ENCODE results near the gene PLXNA3.

PLXNA3 gene

DNA sequence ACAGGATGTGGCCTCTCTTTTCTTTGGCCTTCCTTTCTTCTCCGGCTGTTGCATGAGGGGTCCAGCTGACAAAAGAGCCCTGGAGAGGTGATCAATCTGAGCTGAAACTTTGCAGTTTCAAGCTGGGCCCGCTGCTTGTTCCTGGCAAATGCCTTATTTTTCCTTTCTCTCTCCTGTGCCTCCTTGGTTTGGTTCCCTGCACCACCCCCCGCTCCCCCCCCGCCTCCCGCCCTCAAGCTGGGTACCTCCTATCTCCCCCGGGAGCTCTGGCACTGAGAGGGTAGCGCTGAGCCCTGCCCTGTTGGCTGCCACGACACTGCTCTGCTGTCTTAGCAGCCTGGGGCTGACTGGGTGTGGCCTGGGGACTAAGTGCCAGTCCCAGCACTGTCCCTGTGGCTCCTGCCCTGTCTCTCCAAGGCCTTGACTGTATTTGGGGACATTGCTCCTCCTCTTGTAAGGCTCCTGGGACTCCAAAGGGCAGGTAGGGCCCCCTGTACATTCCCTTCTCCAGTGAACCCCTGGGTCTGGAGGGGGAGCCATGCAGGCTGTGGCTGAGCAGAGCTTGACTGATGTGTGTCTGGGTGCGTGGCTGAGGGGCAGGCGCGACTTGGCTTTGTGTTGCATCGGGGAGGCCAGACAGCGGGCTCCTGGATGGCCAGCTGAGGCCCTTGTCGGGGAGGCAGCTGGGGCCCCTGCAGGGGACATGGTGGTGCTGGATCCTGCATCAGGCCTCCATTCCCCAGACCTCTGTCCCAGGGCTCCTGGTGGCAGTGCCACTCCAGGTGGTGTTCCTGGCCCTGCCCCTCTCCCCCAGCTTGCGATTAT, 1.1 kb downstream of the PLXNA3 start:
- no peak for DNase-seq (ENCODE audit: low spot score)

DNA sequence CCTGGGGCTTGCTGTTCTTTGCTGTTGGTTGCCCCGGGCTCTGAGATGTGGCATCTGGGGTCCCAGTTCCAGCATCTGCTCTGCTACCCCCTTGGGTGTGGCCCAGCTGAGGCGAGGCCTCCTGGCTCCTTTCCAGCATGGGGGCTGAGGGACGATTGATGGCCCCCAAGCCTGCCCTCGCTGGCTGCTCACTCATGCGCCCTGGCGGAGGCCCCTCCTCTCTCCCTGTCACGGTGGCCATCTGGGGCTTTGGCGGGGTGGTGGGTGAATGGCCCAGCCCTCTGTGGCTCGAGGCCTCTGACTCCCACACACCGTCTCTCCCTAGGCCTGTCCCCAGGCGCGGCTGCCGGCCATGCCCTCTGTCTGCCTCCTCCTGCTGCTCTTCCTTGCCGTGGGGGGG, 1.8 kb downstream of the PLXNA3 start:
- no peak for DNase-seq (ENCODE audit: low spot score)

DNA sequence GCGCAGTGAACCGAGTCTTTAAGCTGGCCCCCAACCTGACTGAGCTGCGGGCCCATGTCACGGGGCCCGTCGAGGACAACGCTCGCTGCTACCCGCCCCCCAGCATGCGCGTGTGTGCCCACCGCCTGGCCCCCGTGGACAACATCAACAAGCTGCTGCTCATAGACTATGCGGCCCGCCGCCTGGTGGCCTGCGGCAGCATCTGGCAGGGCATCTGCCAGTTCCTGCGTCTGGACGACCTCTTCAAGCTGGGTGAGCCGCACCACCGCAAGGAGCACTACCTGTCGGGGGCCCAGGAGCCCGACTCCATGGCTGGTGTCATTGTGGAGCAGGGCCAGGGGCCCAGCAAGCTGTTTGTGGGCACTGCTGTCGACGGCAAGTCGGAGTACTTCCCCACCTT, 2.2 kb downstream of the PLXNA3 start:
- DNase-seq (ENCODE audit: low spot score), result no peak

DNA sequence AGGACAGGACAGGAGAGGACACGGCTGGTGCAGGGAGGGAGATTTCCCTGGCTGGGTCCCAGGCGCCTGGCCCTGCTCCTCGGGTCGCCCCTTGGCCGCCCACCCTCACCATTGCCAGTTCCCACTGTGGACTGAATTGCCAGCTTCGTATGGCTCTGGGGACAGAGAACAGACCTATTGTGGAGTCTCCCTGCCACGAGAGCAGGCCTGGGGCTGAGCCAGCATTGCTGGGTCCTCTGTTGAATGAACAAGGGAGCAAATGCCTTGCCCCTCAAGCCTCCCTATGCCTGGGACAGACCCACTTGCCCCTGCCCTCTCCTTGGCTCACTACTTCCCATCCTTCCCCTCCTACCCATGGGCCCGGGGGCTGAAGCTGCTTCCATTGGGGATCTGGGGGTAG, 4.3 kb downstream of the PLXNA3 start:
- no peak for DNase-seq (ENCODE audit: low spot score)

DNA sequence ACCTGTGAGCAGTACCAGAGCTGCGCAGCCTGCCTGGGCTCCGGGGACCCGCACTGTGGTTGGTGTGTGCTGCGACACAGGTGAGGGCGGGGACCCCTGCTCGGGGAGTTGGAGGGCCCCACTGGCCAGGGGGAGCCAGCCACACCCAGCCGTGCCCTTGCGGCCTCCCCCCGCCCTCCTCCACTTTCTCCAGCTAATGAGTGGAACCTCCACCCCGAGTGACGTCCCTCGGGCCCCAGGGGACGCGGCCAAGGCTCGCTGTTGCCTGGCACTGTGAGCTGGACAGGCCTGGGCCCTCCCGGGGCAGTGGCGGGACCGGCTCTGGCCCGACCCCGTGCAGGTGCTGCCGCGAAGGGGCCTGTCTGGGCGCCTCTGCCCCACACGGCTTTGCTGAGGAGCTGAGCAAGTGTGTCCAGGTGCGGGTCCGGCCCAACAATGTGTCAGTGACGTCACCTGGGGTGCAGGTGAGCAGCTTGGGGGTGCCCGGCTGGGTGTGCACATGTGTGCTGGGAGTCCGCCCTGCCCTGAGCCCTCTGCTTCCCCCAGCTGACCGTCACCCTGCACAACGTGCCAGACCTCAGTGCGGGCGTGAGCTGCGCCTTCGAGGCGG, 5.6 kb downstream of the PLXNA3 start:
- no peak for DNase-seq (ENCODE audit: low spot score)

DNA sequence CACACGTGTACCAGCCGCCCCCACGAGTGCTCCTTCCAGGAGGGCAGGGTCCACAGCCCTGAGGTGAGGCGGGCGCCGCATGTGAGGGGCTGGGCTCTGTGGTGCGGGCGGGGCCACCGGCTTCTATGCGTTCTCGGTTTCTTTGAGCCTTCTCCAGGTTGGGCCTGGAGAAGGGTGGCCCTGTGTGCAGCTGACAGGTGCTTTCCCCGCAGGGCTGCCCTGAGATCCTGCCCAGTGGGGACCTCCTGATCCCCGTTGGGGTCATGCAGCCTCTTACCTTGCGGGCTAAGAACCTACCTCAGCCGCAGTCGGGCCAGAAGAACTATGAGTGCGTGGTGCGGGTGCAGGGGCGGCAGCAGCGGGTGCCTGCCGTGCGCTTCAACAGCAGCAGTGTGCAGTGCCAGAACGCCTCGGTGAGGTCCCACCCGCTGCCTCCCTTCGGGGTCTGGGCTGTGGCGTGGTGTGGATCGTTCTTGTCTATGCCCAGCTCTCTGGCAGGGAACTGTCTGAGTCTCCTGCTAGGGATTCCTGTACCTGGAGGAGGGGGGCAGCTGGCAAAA, 6.8 kb downstream of the PLXNA3 start:
- no peak for DNase-seq (ENCODE audit: low spot score)

DNA sequence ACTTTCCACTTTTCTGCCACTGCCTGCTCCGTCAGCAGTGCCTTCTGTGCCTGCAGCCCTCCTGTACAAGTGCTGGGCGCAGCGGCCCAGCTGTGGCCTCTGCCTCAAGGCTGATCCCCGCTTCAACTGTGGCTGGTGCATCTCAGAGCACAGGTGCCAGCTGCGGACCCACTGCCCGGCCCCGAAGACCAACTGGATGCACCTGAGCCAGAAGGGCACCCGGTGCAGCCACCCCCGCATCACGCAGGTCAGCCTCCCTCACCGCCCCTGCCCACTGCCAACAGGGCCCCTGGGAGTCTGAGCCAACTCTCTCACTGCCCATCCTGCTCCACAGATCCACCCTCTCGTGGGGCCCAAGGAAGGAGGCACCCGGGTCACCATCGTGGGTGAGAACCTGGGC, 7.5 kb downstream of the PLXNA3 start:
- DNase-seq (ENCODE audit: low spot score), result no peak

DNA sequence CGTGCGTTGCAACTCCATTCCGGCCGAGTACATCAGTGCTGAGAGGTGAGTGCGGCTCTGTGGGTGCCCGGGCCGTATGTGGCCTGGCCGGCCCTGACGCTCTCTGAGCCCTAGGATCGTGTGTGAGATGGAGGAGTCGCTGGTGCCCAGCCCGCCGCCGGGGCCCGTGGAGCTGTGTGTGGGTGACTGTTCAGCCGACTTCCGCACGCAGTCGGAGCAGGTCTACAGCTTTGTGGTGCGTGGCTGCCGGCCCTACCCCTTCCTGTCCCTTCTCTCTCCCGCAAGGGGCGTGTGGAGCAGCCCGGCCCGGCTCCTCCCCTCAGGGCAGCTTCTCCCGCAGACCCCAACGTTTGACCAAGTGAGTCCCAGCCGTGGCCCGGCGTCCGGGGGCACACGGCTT, 8.0 kb downstream of the PLXNA3 start:
- DNase-seq (ENCODE audit: low spot score), result no peak

DNA sequence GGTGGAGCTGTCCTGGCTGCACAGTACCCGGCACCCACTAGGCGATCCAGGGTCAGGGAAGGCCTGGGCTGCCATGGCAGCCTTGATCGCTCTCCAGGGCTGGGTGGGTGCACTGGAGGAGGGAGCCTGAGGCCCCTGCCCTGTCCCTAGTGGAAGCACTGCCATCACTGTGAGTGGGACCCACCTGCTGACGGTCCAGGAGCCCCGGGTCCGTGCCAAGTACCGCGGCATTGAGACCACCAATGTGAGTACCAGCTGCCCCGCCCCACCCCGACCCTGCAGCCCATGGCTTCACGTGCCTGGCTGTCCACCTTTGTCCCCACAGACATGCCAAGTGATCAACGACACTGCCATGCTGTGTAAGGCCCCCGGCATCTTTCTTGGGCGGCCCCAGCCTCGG, 8.8 kb downstream of the PLXNA3 start:
- no peak for DNase-seq (ENCODE audit: low spot score)

DNA sequence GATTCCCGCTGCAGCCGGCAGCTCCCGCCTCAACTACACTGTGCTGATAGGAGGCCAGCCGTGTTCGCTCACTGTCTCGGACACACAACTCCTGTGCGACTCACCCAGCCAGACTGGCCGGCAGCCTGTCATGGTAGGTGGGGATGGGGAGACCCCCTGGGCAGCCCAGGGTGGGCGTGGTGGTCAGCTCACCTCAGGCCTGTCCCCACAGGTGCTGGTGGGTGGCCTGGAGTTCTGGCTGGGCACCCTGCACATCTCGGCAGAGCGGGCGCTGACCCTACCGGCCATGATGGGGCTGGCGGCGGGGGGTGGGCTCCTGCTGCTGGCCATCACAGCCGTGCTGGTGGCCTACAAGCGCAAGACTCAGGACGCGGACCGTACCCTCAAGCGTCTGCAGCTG, 9.5 kb downstream of the PLXNA3 start:
- DNase-seq (ENCODE audit: low spot score), result no peak

DNA sequence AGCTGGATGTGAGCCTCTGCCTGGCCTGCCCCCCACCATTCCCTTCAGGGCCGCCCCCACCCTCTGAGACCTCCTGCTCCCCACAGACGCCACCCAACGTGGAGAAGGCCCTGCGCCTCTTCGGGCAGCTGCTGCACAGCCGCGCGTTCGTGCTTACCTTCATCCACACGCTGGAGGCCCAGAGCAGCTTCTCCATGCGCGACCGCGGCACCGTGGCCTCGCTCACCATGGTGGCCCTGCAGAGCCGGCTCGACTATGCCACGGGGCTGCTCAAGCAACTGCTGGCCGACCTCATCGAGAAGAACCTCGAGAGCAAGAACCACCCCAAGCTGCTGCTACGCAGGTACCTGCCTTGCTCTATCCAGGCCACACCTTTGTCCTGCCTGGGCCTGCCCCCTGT, 10.1 kb downstream of the PLXNA3 start:
- DNase-seq (ENCODE audit: low spot score), result no peak

DNA sequence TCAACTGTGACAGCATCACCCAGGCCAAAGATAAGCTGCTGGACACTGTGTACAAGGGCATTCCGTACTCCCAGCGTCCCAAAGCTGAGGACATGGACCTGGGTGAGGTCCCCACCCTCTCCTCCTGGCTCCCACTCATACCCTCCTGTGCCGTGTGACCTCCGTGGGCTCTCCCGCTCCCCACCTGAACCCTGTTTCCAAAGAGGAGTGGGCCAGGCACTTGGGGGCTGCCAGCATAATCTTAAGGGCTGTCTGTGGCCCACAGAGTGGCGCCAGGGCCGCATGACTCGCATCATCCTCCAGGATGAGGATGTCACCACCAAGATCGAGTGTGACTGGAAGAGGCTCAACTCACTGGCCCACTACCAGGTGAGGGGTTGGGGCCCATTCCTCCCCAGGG, 11.0 kb downstream of the PLXNA3 start:
- no peak for DNase-seq (ENCODE audit: low spot score)

DNA sequence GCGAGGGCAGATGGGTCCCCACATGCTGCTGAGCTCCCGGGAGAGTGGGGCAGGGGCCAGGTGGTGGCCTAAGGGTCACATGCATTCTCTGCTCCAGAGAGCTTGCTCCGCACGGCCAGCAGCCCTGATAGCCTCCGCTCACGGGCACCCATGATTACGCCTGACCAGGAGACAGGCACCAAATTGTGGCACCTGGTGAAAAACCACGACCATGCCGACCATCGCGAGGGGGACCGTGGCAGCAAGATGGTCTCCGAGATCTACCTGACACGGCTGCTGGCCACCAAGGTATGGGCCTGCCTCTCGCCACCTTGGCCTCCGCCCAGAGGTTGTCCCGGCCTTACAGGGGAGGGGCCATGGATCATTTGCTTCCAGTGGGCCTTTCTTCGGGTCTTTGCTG, 11.8 kb downstream of the PLXNA3 start:
- no peak for DNase-seq (ENCODE audit: low spot score)

DNA sequence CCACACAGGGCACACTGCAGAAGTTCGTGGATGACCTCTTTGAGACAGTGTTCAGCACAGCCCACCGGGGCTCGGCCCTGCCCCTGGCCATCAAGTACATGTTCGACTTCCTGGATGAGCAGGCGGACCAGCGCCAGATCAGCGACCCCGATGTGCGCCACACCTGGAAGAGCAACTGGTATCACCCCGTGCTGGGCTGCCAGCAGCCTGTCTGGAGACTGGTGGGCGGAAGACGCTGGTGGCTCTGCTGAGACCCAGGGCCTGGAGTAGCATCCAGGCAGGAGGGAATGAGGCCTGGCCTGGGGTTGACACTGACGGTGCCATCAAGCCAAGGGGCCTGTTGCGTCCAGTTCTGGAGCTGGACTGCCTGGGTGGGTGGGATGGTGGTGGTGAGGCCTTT, 12.4 kb downstream of the PLXNA3 start:
- DNase-seq (ENCODE audit: low spot score), result no peak

DNA sequence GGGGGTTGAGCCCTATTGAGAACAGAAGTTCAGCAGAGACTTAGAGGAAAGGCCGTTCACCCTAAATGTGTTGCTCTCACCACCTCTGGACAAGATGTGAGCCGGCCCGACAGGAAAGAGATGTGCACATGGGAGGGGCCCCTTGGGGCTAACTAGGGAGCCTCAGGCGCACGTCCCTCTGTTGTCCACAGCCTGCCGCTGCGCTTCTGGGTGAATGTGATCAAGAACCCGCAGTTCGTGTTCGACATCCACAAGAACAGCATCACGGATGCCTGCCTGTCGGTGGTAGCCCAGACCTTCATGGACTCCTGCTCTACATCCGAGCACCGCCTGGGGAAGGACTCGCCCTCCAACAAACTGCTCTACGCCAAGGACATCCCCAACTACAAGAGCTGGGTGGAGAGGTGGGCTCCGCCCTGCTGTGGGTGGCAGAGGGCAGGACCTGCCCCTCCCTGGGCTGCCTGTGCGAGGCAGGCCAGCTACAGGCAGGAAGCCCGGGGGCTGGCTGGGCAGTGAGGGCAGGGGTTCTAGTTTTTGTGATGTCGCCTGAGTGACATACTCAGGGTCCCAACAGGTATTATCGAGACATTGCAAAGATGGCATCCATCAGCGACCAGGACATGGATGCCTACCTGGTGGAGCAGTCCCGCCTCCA, 13.0 kb downstream of the PLXNA3 start:
- DNase-seq (ENCODE audit: low spot score), result no peak

DNA sequence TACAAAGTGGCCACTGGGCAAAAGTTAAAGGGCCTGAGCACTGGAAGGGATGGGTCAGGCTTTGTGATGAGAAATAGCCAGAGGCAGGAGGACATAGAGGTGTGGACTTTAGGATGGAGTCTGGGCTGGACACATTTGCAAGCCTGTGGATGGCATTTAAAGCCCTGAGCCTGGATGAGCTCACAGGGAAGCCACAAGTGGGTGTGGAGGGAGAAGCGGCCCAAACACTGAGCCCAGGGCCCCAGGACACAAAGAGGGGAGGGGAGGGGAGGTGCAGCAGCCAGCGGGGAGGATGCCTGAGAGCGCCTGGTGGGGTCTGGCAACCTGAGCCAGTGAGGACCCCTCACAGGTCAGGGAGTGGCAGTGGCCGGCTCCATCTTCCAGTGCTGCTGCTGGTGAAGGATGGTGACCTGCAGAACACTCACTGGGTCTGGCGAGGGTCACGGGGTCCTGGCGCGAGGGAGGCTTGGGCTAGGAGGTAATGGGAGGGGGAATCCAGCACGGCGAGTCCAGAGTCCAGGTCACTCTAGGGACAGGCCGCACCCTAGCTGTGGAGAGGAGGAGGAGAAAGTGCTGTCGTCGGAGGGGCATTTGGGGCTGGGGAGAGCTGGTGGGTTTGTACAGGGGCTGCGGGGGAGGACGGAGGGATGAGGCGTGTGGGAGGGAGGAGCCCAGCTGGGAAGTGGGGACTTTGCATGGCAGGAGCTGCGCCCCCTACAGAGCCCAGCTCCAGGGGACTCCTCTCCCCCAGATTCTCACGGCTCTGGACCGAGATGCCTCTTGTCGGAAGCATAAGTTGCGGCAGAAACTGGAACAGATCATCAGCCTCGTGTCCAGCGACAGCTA, 14.0 kb downstream of the PLXNA3 start:
- no peak for DNase-seq (ENCODE audit: low spot score)

DNA sequence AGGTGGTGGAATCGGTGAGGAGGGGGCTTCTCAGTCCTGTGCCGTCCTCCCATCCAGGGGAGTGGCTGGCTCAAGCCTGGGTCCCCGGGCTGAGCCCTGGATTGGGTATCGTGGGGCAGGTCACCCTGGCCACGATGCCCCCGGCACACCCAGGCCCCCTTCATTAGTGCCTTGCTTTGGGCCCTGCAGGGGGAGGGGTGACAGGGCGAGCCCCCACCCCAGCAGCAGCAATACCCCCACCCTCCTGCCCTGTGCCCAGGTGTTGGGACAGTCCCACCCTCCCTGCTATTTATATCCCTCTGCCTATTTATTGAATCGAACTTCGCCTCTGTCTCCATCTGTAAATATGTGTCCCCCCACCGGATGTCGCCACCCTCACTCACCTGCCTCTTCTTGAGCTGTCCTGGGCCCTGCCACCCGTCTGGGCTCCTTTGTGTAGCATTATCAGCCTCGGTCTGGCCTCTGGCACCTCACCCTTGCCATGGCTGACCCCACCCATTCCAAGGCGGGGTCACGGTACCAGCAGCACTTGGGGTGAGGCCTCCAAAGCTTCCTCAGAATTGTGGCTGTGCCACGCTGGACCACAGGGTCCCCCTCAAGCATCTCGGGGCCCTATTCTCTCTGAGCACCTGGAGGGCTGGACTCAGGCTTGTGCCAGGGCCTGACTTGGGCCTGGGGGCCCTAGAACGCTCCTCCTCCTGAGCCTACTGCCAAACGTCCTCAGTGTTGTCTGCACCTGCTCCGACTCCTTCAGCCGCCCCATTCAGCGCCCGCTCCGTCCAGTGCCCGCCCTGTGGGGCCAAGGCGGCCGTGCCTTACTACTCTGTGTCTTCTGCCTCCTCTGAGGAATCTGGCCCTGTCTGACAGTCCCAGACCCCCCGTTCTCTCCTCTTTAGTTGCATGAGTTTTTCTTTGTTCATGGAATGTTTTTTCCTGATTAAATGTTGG, 14.9 kb downstream of the PLXNA3 start:
- DNase-seq (ENCODE audit: low spot score), result no peak

DNA sequence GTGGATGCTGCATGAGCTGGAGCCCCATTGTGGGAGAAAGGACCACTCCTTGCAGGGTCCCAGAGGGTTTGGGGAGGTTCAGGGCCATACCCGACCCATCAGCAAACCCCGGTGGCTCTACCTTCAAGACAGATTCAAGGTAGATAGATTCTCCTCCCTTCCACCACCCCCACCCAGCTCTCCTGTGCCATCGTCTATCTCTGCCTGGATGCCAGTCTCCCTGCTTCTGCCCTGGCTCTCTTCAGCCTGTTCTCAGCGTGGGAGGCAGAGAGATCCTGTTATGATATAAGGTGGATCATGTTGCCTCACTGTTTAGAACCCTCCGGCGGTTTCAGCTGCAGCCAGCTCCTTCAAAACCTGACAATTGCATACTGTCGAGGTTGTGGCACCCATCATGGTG, 15.6 kb downstream of the PLXNA3 start:
- DNase-seq (ENCODE audit: low spot score), result no peak

DNA sequence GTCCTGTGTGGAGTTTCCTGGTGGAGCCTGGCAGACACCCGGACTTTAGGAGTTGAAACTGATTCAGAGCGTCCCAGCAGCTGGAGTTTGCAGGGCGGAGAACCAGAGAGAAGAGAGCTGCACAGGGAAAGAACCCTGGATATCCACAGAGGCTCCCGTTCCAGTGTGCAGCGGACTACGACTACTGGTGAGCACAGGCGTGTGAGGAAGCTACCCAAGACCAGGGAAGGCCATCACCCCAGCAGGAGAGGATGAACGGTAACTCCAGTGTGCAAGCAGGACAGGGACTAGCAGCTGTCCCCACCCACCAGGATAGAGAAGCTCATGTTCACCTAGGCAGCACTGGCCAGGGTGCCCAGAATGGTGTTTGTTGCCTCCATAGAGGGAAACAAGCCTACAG, 18.7 kb downstream of the PLXNA3 start:
- DNase-seq (ENCODE audit: low spot score), result no peak

DNA sequence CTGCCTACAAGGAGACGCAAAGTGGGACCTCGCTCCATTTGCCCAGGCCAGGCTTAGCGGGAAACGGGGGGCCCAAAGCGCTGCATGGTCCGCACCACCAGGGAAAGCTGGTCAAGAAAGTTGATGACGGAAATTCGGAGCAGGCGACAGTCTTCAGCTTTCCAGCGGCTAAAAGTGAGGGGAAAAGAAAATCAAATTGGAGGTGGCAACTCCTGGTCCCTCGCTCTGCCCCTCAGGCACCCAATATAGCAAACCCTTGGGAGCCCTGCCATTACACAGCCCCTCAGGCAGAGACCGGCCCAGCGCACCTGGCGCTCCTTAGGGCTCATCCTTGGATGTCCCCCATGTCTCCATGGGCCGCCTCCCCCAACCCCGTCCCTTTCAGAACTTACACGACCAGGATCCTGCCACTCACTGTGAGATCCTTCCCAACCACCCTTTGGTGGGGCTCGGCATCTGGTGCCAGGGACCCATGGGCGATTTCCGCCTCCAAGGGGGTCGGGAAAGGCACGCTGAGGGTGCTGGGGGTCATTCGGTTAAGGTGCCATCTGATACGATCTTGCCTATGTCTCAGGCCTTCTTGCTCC, 19.9 kb downstream of the PLXNA3 start:
- DNase-seq (ENCODE audit: low spot score), result no peak
